HCT116 (cell line): Measurements from ENCODE around the gene TBC1D19. TPM values are rescaled to one million over a fixed set of nuclear protein-coding genes. Genes with fewer than 3 reads are reported as not detected.

ENCODE experiments used
- ATAC-seq: fragments of 200-7000 bp; cut with Tn5 transposase; 2 replicates; pipeline ENCODE4 v1.9.1; 2020; ENCODE audit warnings: mild to moderate bottlenecking, moderate library complexity
- BruUV-seq: library from RNA; stranded (reverse); fragments of 400-500 nt; replicated peaks from 2 replicates; lab custom pipeline; 2021; lab: Mats Ljungman, UMichigan
- CTCF ChIA-PET: fragments of 300-600 bp; sonication (Branson Sonifier 250); formaldehyde crosslinking; loops from one replicate; lab custom pipeline; 2021; ENCODE audit warnings: antibody characterized with exemption; lab: Charles Lee
- POLR2A ChIA-PET: fragments of 300-600, 350-600 bp; sonication (Branson Sonifier 250); formaldehyde crosslinking; loops from one replicate; lab custom pipeline; 2021; ENCODE audit warnings: antibody characterized with exemption; lab: Charles Lee
- RAD21 ChIA-PET, 2 experiments: fragments of 300-600 bp; sonication (Branson Sonifier 250); formaldehyde crosslinking; loops; one replicate each; lab custom pipeline; 2023; ENCODE audit warnings: low total read pairs in 2 of 2; ENCODE audit not compliant: uncharacterized antibody in 2 of 2, unreplicated experiment in 2 of 2, low non-redundant PET in 1 of 2; lab: Charles Lee
- DNase-seq: peaks from one replicate; pipeline ENCODE4 v3.0.0-alpha.2; 2010; ENCODE audit warnings: low read depth, low spot score
- H2AFZ ChIP-seq: fragments of 200-600 bp; shearing (Covaris generic), sonication (generic); 2 replicates; pipeline ENCODE4 v1.6.1; 2017; ENCODE audit warnings: low read depth, mixed run types, mixed read lengths, antibody characterized with exemption, low read length; ENCODE audit not compliant: poor library complexity, severe bottlenecking
- H3K27ac ChIP-seq: 2 replicates; pipeline ENCODE4 v1.5.1; 2012; ENCODE audit warnings: low read depth, low read length
- H3K27me3 ChIP-seq: fragments of 200-600 bp; sonication (generic); 2 replicates; pipeline ENCODE4 v1.6.1; 2016; ENCODE audit warnings: mixed run types, low read length, mixed read lengths; ENCODE audit not compliant: insufficient read depth
- H3K36me3 ChIP-seq, 2 experiments: fragments of 200-500 bp in 1 of 2; fragments of 200-600 bp in 1 of 2; sonication (Bioruptor generic) in 1 of 2; sonication (generic) in 1 of 2; 2 replicates each; pipeline versions ENCODE4 v1.5.1 to v1.6.1; 2014 to 2016; ENCODE audit warnings: low read length in 2 of 2, inconsistent platforms in 1 of 2, mixed read lengths in 1 of 2, mixed run types in 1 of 2; ENCODE audit not compliant: insufficient read depth in 2 of 2, control insufficient read depth in 1 of 2
- H3K4me1 ChIP-seq, 2 experiments: fragments of 200-600 bp in 1 of 2; sonication (generic) in 1 of 2; 2 replicates each; pipeline versions ENCODE4 v1.5.1 to v1.6.1; 2012 to 2017; ENCODE audit warnings: low read length in 2 of 2, inconsistent platforms in 1 of 2, mild to moderate bottlenecking in 1 of 2, mixed read lengths in 1 of 2, mixed run types in 1 of 2, moderate library complexity in 1 of 2; ENCODE audit not compliant: insufficient read depth in 2 of 2, control insufficient read depth in 1 of 2
- H3K4me2 ChIP-seq: fragments of 200-600 bp; sonication (generic); 2 replicates; pipeline ENCODE4 v1.6.1; 2017; ENCODE audit warnings: mixed run types, low read length, mixed read lengths
- H3K4me3 ChIP-seq, 2 experiments: fragments of 200-600 bp in 1 of 2; sonication (generic) in 1 of 2; replicated peaks in 1 of 2; 2 replicates each; pipeline ENCODE4 v1.5.1; 2011 to 2016; ENCODE audit warnings: low read length in 2 of 2, control low read depth in 1 of 2, low read depth in 1 of 2, mild to moderate bottlenecking in 1 of 2, mixed read lengths in 1 of 2, mixed run types in 1 of 2
- H3K79me2 ChIP-seq: fragments of 200-600 bp; sonication (generic); 2 replicates; pipeline ENCODE4 v1.6.1; 2017; ENCODE audit warnings: mild to moderate bottlenecking, mixed run types, low read length, moderate library complexity, mixed read lengths; ENCODE audit not compliant: insufficient read depth
- H3K9ac ChIP-seq: fragments of 200-600 bp; sonication (generic); 2 replicates; pipeline ENCODE4 v1.6.1; 2016; ENCODE audit warnings: low read length, mixed read lengths
- H3K9me2 ChIP-seq: fragments of 200-600 bp; sonication (generic), shearing (Covaris generic); 2 replicates; pipeline ENCODE4 v1.6.1; 2017; ENCODE audit warnings: mixed run types, mild to moderate bottlenecking, moderate library complexity; ENCODE audit not compliant: insufficient read depth
- H3K9me3 ChIP-seq, 2 experiments: fragments of 200-500 bp in 1 of 2; fragments of 200-600 bp in 1 of 2; sonication (Bioruptor generic) in 1 of 2; sonication (generic) in 1 of 2; 2 replicates each; pipeline ENCODE4 v1.6.1; 2014 to 2017; ENCODE audit warnings: low read length in 2 of 2, mixed read lengths in 2 of 2, inconsistent platforms in 1 of 2, low read depth in 1 of 2, mild to moderate bottlenecking in 1 of 2, mixed run types in 1 of 2, moderate library complexity in 1 of 2; ENCODE audit not compliant: control insufficient read depth in 1 of 2, insufficient read depth in 1 of 2
- H4K20me1 ChIP-seq: fragments of 200-600 bp; sonication (generic), shearing (Covaris generic); 2 replicates; pipeline ENCODE4 v1.6.1; 2017; ENCODE audit warnings: mixed run types, mild to moderate bottlenecking, moderate library complexity; ENCODE audit not compliant: insufficient read depth
- ATF3 ChIP-seq: IDR thresholded peaks from 2 replicates; pipeline ENCODE4 v1.6.1; 2012
- CBX3 ChIP-seq: IDR thresholded peaks from 2 replicates; pipeline ENCODE4 v1.6.1; 2012; ENCODE audit warnings: low read depth
- CTCF ChIP-seq, 3 experiments: fragments of 200-600 bp in 1 of 3; sonication (generic) in 1 of 3; IDR thresholded peaks in 2 of 3; conservative IDR thresholded peaks in 1 of 3; 2 replicates each; pipeline ENCODE4 v1.5.1; 2012 to 2017; ENCODE audit warnings: low read depth in 2 of 3, low read length in 2 of 3, antibody characterized with exemption in 1 of 3, borderline replicate concordance in 1 of 3, control low read depth in 1 of 3, mild to moderate bottlenecking in 1 of 3, mixed read lengths in 1 of 3, mixed run types in 1 of 3, moderate library complexity in 1 of 3; ENCODE audit not compliant: insufficient read depth in 1 of 3
- EGR1 ChIP-seq: IDR thresholded peaks from 2 replicates; pipeline ENCODE4 v1.6.1; 2012; ENCODE audit warnings: low read depth
- ELF1 ChIP-seq: IDR thresholded peaks from 2 replicates; pipeline ENCODE4 v1.6.1; 2012; ENCODE audit warnings: low read depth, borderline replicate concordance
- EZH2 ChIP-seq: fragments of 200-600 bp; sonication (generic); IDR thresholded peaks from 2 replicates; pipeline ENCODE4 v1.6.1; 2017; ENCODE audit warnings: antibody characterized with exemption, mixed run types
- EZH2phosphoT487 ChIP-seq: fragments of 200-600 bp; IDR thresholded peaks from 2 replicates; pipeline ENCODE4 v1.6.1; 2018; ENCODE audit warnings: antibody characterized with exemption, borderline replicate concordance
- FOSL1 ChIP-seq: IDR thresholded peaks from 2 replicates; pipeline ENCODE4 v1.6.1; 2012; ENCODE audit warnings: low read depth
- JUND ChIP-seq: IDR thresholded peaks from 2 replicates; pipeline ENCODE4 v1.6.1; 2012
- MAX ChIP-seq: IDR thresholded peaks from 2 replicates; pipeline ENCODE4 v1.6.1; 2012
- POLR2A ChIP-seq: IDR thresholded peaks from 2 replicates; pipeline ENCODE4 v1.7.0; 2011; ENCODE audit warnings: borderline replicate concordance; ENCODE audit not compliant: insufficient read depth, insufficient read length; ENCODE audit errors: extremely low read depth
- POLR2AphosphoS5 ChIP-seq: IDR thresholded peaks from 2 replicates; pipeline ENCODE4 v1.6.1; 2011; ENCODE audit warnings: mild to moderate bottlenecking, low read depth, low read length, moderate library complexity
- RAD21 ChIP-seq: IDR thresholded peaks from 2 replicates; pipeline ENCODE4 v1.6.1; 2012; ENCODE audit warnings: low read depth, mild to moderate bottlenecking
- REST ChIP-seq: IDR thresholded peaks from 2 replicates; pipeline ENCODE4 v1.6.1; 2012; ENCODE audit warnings: low read depth
- SP1 ChIP-seq: IDR thresholded peaks from 2 replicates; pipeline ENCODE4 v1.6.1; 2012; ENCODE audit warnings: low read depth
- SRF ChIP-seq: IDR thresholded peaks from 2 replicates; pipeline ENCODE4 v1.6.1; 2012; ENCODE audit warnings: low read depth
- TCF7L2 ChIP-seq: IDR thresholded peaks from 2 replicates; pipeline ENCODE4 v1.7.0; 2011; ENCODE audit warnings: borderline replicate concordance, inconsistent platforms; ENCODE audit not compliant: insufficient read depth, insufficient read length; ENCODE audit errors: extremely low read depth
- ZFX ChIP-seq: fragments of 450-650 bp; IDR thresholded peaks from 2 replicates; pipeline ENCODE4 v1.6.1; 2017
- ZNF274 ChIP-seq: fragments of 200-500 bp; sonication (Bioruptor generic); IDR thresholded peaks from 2 replicates; pipeline ENCODE4 v1.6.1; 2014; ENCODE audit warnings: mild to moderate bottlenecking, low read depth, low read length, inconsistent platforms
- intact Hi-C: fragments of 100-400 bp; cut with micrococcal nuclease; formaldehyde crosslinking; loops from 2 replicates; pipeline ENCODE4 v1.10.0; 2022
- total RNA-seq: library from RNA; stranded (reverse); gene quantifications from one replicate; pipeline ENCODE4 v1.2.1, GENCODE V29; 2021; ENCODE audit not compliant: unreplicated experiment

The TBC1D19 gene
- total RNA-seq, 1 experiment from 2014 or later = 25.4 TPM

- Histone ChIP-seq H3K4me2 (no peak overlapping the region), H3K9ac (no peak overlapping the region), H3K27ac (no peak overlapping the region), H3K79me2 (no peaks in the 10 kb centered on the region), H3K9me2 (no peaks in the 10 kb centered on the region), H3K27me3 (no peaks in the 10 kb centered on the region), H2AFZ (no peak overlapping the region)
- CTCF ChIA-PET = no interaction called here
- ATAC-seq = no peak
- POLR2A ChIA-PET = no interaction called here
- RAD21 ChIA-PET = no interaction called here
- TF ChIP-seq EZH2 (no peak), POLR2AphosphoS5 (no peak), ZNF274 (no peak), JUND (no peak), ZFX (no peak), TCF7L2 (no peak), EGR1 (no peak), SP1 (no peak), ATF3 (no peak), REST (no peak), FOSL1 (no peak), POLR2A (no peak), CTCF (IDR thresholded peaks at IDR 0.05 in 2 of 3, conservative IDR thresholded peaks at IDR 0.05 in 1 of 3; ENCODE audit: borderline replicate concordance in 1 of 3, insufficient read depth in 1 of 3, low read depth in 2 of 3, low read length in 2 of 3) (no peak), SRF (no peak), MAX (no peak), ELF1 (no peak), RAD21 (no peak), EZH2phosphoT487 (no peak), CBX3 (no peak)
- TF ChIP-seq, all 23 proteins: peak for 0
- Histone ChIP-seq H3K36me3 (no peaks in the 10 kb centered on the region; a peak in 1 of 4 replicates), H3K4me3 (no peak overlapping the region), H3K9me3 (no peaks in the 10 kb centered on the region), H3K4me1 (no peaks in the 10 kb centered on the region), H4K20me1 (no peaks in the 10 kb centered on the region)
- no peak for DNase-seq
- intact Hi-C loops = no loop called here
- no TSS peak for BruUV-seq
Measured at GRCh38 chr4:26663888-26664287, 80.0 kb downstream of the TBC1D19 start.
